ENCODE results near the gene NOS1AP. TPM values are rescaled to one million over a fixed set of nuclear protein-coding genes. Genes with fewer than 3 reads are reported as not detected.

The NOS1AP gene
- total and polyA plus RNA-seq, 8 donors = 0.25 to 13.8 (median 6.2) TPM

DNA sequence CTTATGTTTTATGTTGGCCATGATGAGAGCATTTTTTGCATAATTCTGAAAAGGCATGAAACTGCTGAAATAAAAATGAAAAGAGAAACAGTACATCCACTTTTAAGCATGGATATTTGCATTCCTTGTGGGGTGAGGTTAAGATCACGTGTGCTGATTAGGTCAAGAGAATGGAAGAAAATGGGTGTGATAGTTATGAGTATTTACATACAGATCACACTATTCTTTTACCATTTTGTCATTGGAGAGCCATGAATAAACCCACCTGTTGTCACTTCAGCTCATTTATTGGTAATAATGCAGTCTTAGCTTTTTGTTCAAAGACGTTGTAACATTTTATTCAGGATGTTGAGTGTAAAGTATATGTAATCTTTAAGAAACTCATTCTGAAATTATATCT, 153.2 kb downstream of the NOS1AP start:
- WGBS, 5 donors = 42 to 63% (median 58%) methylated on average over 2 of the region's 2 CpGs
- intact Hi-C loops (cut with DNase I; ENCODE audit: low total_unique reads) = no loop called here
- Histone ChIP-seq H3K4me3 (no peak overlapping the region), H3K4me1 (peaks cover 5 to 46% (median 23%) of the 10 kb centered on the region in 4 donors), H3K27me3 (no peaks in the 10 kb centered on the region), H3K9me3 (no peaks in the 10 kb centered on the region), H3K36me3 (no peaks in the 10 kb centered on the region), H3K27ac (no peak overlapping the region)
- TF ChIP-seq POLR2A (IDR thresholded peaks at IDR 0.05) (no peak), EP300 (IDR thresholded peaks at IDR 0.05) (no peak), POLR2AphosphoS5 (IDR thresholded peaks at IDR 0.05) (no peak)
- TF ChIP-seq, protein P1, sequence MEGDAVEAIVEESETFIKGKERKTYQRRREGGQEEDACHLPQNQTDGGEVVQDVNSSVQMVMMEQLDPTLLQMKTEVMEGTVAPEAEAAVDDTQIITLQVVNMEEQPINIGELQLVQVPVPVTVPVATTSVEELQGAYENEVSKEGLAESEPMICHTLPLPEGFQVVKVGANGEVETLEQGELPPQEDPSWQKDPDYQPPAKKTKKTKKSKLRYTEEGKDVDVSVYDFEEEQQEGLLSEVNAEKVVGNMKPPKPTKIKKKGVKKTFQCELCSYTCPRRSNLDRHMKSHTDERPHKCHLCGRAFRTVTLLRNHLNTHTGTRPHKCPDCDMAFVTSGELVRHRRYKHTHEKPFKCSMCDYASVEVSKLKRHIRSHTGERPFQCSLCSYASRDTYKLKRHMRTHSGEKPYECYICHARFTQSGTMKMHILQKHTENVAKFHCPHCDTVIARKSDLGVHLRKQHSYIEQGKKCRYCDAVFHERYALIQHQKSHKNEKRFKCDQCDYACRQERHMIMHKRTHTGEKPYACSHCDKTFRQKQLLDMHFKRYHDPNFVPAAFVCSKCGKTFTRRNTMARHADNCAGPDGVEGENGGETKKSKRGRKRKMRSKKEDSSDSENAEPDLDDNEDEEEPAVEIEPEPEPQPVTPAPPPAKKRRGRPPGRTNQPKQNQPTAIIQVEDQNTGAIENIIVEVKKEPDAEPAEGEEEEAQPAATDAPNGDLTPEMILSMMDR (IDR thresholded peaks at IDR 0.05) = no peak
- no peak for DNase-seq

DNA sequence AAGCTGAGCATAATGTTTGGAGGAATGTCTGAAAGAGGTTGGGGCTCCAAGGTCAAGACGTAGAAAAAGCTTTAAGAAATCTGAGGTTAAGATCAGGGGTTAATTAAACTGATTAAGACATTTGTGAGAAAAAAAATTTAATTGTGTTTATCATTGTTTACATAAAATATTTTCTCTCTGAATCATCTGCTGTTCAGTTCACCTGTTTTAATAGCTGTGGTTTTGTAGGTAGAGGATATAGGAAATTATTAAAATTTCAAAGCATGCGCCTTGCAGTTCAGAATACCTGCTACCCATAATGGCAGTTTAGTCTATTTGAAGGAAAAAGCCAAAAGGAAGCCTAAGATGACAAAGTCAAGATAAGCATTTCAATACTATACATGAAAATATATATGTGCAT, 154.0 kb downstream of the NOS1AP start:
- TF ChIP-seq, protein P1 (IDR thresholded peaks at IDR 0.05) = no peak
- TF ChIP-seq POLR2AphosphoS5 (IDR thresholded peaks at IDR 0.05) (no peak), EP300 (IDR thresholded peaks at IDR 0.05) (no peak), POLR2A (IDR thresholded peaks at IDR 0.05) (no peak)
- H3K9me3 ChIP-seq = no peaks in the 10 kb centered on the region
- DNase-seq = no peak
- intact Hi-C loops (cut with DNase I; ENCODE audit: low total_unique reads) = no loop called here
- WGBS, 5 donors = 59 to 75% (median 73%) methylated on average over 2 of the region's 2 CpGs
- no peaks in the 10 kb centered on the region for H3K27me3 ChIP-seq
- peaks cover 0 to 39% (median 20%) of the 10 kb centered on the region in 4 donors for H3K4me1 ChIP-seq
- H3K27ac ChIP-seq = no peak overlapping the region
- no peaks in the 10 kb centered on the region for H3K36me3 ChIP-seq
- no peak overlapping the region for H3K4me3 ChIP-seq

DNA sequence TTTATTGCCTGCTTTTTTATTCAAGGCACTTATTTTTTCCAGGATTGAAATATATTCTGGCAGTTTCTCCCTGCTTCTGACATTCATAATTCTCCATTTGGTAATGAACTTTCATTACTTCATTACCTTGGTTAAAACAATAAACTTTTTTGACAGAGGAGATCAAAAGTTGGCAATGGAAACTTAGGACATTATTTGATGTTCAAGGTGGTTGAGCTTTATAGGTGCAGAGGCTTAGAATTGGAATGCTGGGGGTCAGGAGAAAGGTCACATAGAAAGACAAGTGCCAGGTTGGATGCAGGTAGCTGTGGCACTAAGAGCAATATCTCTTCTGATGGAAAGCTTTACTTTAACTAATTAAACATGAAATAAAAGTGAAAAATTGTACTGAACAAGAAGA, 154.8 kb downstream of the NOS1AP start:
- Histone ChIP-seq H3K27ac (no peak overlapping the region), H3K4me1 (peaks cover 0 to 36% (median 19%) of the 10 kb centered on the region in 4 donors), H3K27me3 (no peaks in the 10 kb centered on the region), H3K9me3 (no peaks in the 10 kb centered on the region), H3K36me3 (no peaks in the 10 kb centered on the region), H3K4me3 (no peak overlapping the region)
- intact Hi-C loops (cut with DNase I; ENCODE audit: low total_unique reads) = no loop called here
- TF ChIP-seq, protein P1 (IDR thresholded peaks at IDR 0.05) = no peak
- TF ChIP-seq POLR2A (IDR thresholded peaks at IDR 0.05) (no peak), POLR2AphosphoS5 (IDR thresholded peaks at IDR 0.05) (no peak), EP300 (IDR thresholded peaks at IDR 0.05) (no peak)
- DNase-seq = no peak

DNA sequence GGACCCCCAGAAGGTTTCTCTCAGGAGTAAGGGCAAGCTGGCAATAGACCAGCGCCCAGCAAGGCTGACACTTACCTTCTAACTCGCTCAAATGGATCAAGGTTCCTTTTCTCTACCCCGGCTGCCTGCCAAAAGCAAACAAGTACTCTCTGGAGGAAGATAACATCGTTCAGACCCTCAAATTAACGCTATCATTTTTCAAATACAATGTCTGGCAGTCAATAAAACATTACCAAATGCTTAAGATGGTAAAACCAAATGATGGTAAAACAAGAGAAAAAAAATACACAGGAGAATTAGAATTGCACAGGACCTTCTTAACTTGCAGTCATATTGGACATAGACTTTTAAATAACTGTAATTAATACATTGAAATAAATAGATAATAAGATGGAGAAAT, 159.1 kb downstream of the NOS1AP start:
- H3K4me3 ChIP-seq = no peak overlapping the region
- H3K27me3 ChIP-seq = no peaks in the 10 kb centered on the region
- intact Hi-C loops (cut with DNase I; ENCODE audit: low total_unique reads) = no loop called here
- H3K4me1 ChIP-seq = peaks cover 3 to 38% (median 21%) of the 10 kb centered on the region in 4 donors
- no peaks in the 10 kb centered on the region for H3K9me3 ChIP-seq
- 22 to 46% (median 32%) methylated on average over 5 of the region's 5 CpGs for WGBS, 5 donors
- no peak for TF ChIP-seq EP300 (IDR thresholded peaks at IDR 0.05)
- TF ChIP-seq, protein P1 (IDR thresholded peaks at IDR 0.05) = no peak
- no peak overlapping the region for H3K27ac ChIP-seq
- no peaks in the 10 kb centered on the region for H3K36me3 ChIP-seq
- DNase-seq = no peak

All from stomach (tissue), 9 donors.